ENCODE measurements around the gene VPS26B. TPM values are rescaled to one million over a fixed set of nuclear protein-coding genes. Genes with fewer than 3 reads are reported as not detected.

VPS26B gene
- total RNA-seq, 1 experiment from 2014 or later, result 33.1 TPM

- Mint-ChIP-seq H3K27ac (ENCODE audit: unreplicated experiment) (no peak overlapping the region), H3K4me1 (ENCODE audit: low read depth, unreplicated experiment) (peaks cover 34% of the 10 kb centered on the region), H3K27me3 (ENCODE audit: unreplicated experiment) (no peaks in the 10 kb centered on the region), H3K36me3 (ENCODE audit: insufficient read depth, unreplicated experiment) (peaks cover 23% of the 10 kb centered on the region), H3K9me3 (ENCODE audit: low read depth, unreplicated experiment) (no peaks in the 10 kb centered on the region), H3K4me3 (ENCODE audit: low read depth, unreplicated experiment) (no peak overlapping the region)
- intact Hi-C loops (cut with micrococcal nuclease; ENCODE audit: unreplicated experiment), result no loop called here
- TF ChIP-seq CTCF (IDR thresholded peaks at IDR 0.05; ENCODE audit: unreplicated experiment), result no peak
- no TSS peak for BruUV-seq (replicated peaks)
- DNase-seq, result no peak
- CTCF ChIA-PET, result interaction anchor here (0.7 kb wide), 1 partner anchor 26 kb away, joined by 3 read pairs; no protein-coding TSS in a partner anchor
Observed at GRCh38 chr11:134228625-134229024, 4.2 kb downstream of the VPS26B start.

GRCh38 chr11:134229126-134229790 is 4.8 kb downstream of the VPS26B start:
- Mint-ChIP-seq H3K36me3 (ENCODE audit: insufficient read depth, unreplicated experiment) (peaks cover 16% of the 10 kb centered on the region), H3K27ac (ENCODE audit: unreplicated experiment) (no peak overlapping the region), H3K9me3 (ENCODE audit: low read depth, unreplicated experiment) (no peaks in the 10 kb centered on the region), H3K4me3 (ENCODE audit: low read depth, unreplicated experiment) (no peak overlapping the region), H3K4me1 (ENCODE audit: low read depth, unreplicated experiment) (peaks cover 34% of the 10 kb centered on the region), H3K27me3 (ENCODE audit: unreplicated experiment) (no peaks in the 10 kb centered on the region)
- no peak for DNase-seq
- no peak for TF ChIP-seq CTCF (IDR thresholded peaks at IDR 0.05; ENCODE audit: unreplicated experiment)
- CTCF ChIA-PET, result interaction anchor here (0.7 kb wide), 1 partner anchor 26 kb away, joined by 3 read pairs; no protein-coding TSS in a partner anchor
- no TSS peak for BruUV-seq (replicated peaks)
- intact Hi-C loops (cut with micrococcal nuclease; ENCODE audit: unreplicated experiment), result no loop called here

GRCh38 chr11:134230339-134230738 is 5.9 kb downstream of the VPS26B start:
- intact Hi-C loops (cut with micrococcal nuclease; ENCODE audit: unreplicated experiment), result no loop called here
- no peak for TF ChIP-seq CTCF (IDR thresholded peaks at IDR 0.05; ENCODE audit: unreplicated experiment)
- no TSS peak for BruUV-seq (replicated peaks)
- Mint-ChIP-seq H3K27ac (ENCODE audit: unreplicated experiment) (no peak overlapping the region), H3K4me3 (ENCODE audit: low read depth, unreplicated experiment) (no peak overlapping the region), H3K27me3 (ENCODE audit: unreplicated experiment) (no peaks in the 10 kb centered on the region), H3K4me1 (ENCODE audit: low read depth, unreplicated experiment) (peaks cover 34% of the 10 kb centered on the region), H3K9me3 (ENCODE audit: low read depth, unreplicated experiment) (no peaks in the 10 kb centered on the region), H3K36me3 (ENCODE audit: insufficient read depth, unreplicated experiment) (peaks cover 5% of the 10 kb centered on the region)
- DNase-seq, result no peak
- CTCF ChIA-PET, result no interaction called here

- H3K4me3 Mint-ChIP-seq (ENCODE audit: low read depth, unreplicated experiment), result no peak overlapping the region
- peaks cover 19% of the 10 kb centered on the region for H3K4me1 Mint-ChIP-seq (ENCODE audit: low read depth, unreplicated experiment)
- no peaks in the 10 kb centered on the region for H3K9me3 Mint-ChIP-seq (ENCODE audit: low read depth, unreplicated experiment)
- intact Hi-C loops (cut with micrococcal nuclease; ENCODE audit: unreplicated experiment), result no loop called here
- no TSS peak for BruUV-seq (replicated peaks)
- H3K27ac Mint-ChIP-seq (ENCODE audit: unreplicated experiment), result no peak overlapping the region
- DNase-seq, result no peak
- H3K36me3 Mint-ChIP-seq (ENCODE audit: insufficient read depth, unreplicated experiment), result no peaks in the 10 kb centered on the region
- TF ChIP-seq CTCF (IDR thresholded peaks at IDR 0.05; ENCODE audit: unreplicated experiment), result no peak
- CTCF ChIA-PET, result no interaction called here
- no peaks in the 10 kb centered on the region for H3K27me3 Mint-ChIP-seq (ENCODE audit: unreplicated experiment)
Observed at GRCh38 chr11:134231958-134232659, 7.6 kb downstream of the VPS26B start.

Measured in Calu3 (cell line).